Measurements from ENCODE around the gene C9orf57.
"Not testable (repeated sequence)": the region's sequence is repeated elsewhere in the genome, so short reads cannot be mapped to it uniquely, and the experiment has no call there.

Gene C9orf57

DNA sequence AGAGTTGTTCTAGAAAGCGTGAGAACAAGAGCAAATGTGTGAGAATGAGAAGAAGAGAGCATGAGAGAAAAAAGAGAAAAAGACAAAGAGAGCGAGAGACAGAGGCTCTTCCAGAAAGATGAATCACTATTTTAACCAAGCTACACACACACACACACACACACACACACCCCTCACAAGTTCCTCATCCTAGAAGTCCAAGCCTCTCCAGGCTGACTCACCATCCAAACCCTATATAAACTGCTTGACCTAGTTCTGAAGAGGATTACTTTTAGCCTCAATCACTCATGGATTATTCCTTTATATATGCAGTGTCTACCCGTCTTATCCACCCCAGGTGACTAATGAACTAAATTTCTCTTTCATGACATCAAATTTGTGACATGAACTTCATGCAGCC is 37.6 kb downstream of the C9orf57 start:
- DNase-seq = no peak

DNA sequence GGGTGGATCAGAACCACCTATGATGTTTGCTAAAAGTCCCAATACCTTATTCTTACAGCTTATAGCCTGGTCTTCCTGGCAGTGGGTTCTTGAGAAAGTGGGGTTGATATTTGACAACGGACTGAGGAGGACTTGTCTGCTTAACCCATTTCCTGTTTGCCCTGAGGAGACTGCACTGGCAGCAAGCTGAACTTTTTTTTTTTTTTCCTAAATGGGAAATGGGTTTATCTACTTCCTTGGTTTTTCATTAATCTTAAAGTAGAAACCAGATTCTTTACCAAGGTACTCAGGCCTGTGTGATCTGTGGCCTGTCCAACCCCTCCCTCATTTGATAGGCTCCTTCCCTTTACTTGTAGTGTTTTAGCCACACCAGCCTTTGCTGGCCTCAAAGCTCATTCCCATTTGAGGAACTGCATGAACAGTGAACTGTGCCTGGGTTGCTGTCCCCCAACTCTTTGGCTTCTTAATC is 47.1 kb downstream of the C9orf57 start:
- no peak for DNase-seq

GRCh38 chr9:72012646-72013045 is 47.8 kb downstream of the C9orf57 start:
- no peak for DNase-seq

DNA sequence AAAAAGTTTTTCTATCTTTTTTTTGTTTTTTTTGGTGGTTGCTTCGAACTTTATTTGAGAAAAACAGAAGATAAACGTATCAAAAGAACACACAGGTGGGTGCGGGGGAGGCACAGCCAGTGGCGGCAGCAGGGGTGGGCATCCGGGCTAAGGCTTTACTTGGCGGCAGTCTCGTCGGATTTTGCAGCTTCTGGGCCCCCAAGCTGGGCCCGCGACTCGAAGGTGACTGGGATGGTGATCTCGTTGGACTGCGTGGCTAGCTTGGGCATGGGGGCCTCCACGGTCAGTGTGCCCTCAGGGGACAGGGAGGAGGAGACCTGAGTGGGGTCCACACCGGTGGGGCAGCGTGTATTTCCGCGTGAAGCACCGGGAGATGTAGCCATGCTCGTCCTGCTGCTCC is 52.7 kb downstream of the C9orf57 start:
- DNase-seq = not testable (repeated sequence)

- no peak for DNase-seq
Observed at GRCh38 chr9:72006501-72006900, 53.9 kb downstream of the C9orf57 start.

GRCh38 chr9:72005451-72005850 is 55.0 kb downstream of the C9orf57 start:
- no peak for DNase-seq

Data from right hindlimb (tissue), 1 donor.